RWPE2 (cell line): Measurements from ENCODE around the gene TP73.

Experiments
- ATAC-seq: fragments of 200-7000 bp; cut with Tn5 transposase; 3 replicates; pipeline ENCODE4 v1.9.1; 2021; ENCODE audit warnings: low read depth
- DNase-seq: peaks from one replicate; pipeline ENCODE4 v3.0.0-alpha.2; 2020; ENCODE audit warnings: low spot score
- H3K27ac ChIP-seq: fragments of 450-650 bp; 2 replicates; pipeline ENCODE4 v1.5.1; 2017; ENCODE audit warnings: mild to moderate bottlenecking; ENCODE audit not compliant: poor library complexity, severe bottlenecking
- H3K27me3 ChIP-seq: fragments of 250-450 bp; sonication (Bioruptor Pico); 2 replicates; pipeline ENCODE4 v1.5.1; 2021; ENCODE audit warnings: mild to moderate bottlenecking, moderate library complexity; ENCODE audit not compliant: insufficient read depth, poor library complexity, severe bottlenecking
- H3K36me3 ChIP-seq: fragments of 250-450 bp; sonication (Bioruptor Pico); 2 replicates; pipeline ENCODE4 v1.5.1; 2020; ENCODE audit warnings: low read depth, mild to moderate bottlenecking, moderate library complexity
- H3K4me1 ChIP-seq: fragments of 250-450 bp; sonication (Bioruptor Pico); 2 replicates; pipeline ENCODE4 v1.5.1; 2021; ENCODE audit warnings: mild to moderate bottlenecking, moderate library complexity; ENCODE audit not compliant: insufficient read depth, poor library complexity, severe bottlenecking
- H3K4me3 ChIP-seq: fragments of 250-450 bp; sonication (Bioruptor Pico); 2 replicates; pipeline ENCODE4 v1.5.1; 2021; ENCODE audit warnings: mild to moderate bottlenecking, moderate library complexity; ENCODE audit not compliant: severe bottlenecking
- H3K9me3 ChIP-seq: fragments of 250-450 bp; sonication (Bioruptor Pico); 2 replicates; pipeline ENCODE4 v1.5.1; 2021; ENCODE audit warnings: mild to moderate bottlenecking, moderate library complexity; ENCODE audit not compliant: severe bottlenecking
- TF ChIP-seq, protein P1 (sequence below): fragments of 450-650 bp; IDR thresholded peaks from one replicate; pipeline ENCODE4 v1.5.1; 2017; ENCODE audit warnings: mild to moderate bottlenecking, moderate library complexity; ENCODE audit not compliant: poor library complexity, severe bottlenecking

TP73 gene

DNA sequence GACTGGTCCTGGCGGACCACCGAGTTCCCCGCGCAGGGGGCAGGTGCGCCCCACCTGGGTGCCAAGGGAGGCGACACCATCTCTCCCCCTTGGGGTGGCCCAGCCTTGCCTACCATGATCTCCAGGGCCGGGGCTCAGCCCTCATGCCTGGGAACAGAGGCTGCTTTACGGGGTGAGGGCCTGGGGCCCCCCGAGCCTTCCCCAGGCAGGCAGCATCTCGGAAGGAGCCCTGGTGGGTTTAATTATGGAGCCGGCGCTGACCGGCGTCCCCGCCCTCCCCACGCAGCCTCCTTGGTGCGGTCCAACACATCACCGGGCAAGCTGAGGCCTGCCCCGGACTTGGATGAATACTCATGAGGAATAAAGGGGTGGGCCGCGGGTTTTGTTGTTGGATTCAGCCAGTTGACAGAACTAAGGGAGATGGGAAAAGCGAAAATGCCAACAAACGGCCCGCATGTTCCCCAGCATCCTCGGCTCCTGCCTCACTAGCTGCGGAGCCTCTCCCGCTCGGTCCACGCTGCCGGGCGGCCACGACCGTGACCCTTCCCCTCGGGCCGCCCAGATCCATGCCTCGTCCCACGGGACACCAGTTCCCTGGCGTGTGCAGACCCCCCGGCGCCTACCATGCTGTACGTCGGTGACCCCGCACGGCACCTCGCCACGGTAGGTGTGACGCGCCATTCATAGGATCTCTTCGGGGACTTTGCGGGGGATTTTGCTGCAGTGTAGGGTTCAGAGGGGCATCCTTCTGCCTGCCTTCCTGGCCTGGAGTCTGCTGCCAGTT lies 38.2 kb downstream of the TP73 start:
- Histone ChIP-seq H3K27ac (no peak overlapping the region), H3K9me3 (no peaks in the 10 kb centered on the region), H3K4me3 (peak overlapping the region; percentile 4), H3K27me3 (no peaks in the 10 kb centered on the region), H3K36me3 (no peaks in the 10 kb centered on the region), H3K4me1 (peaks cover 10% of the 10 kb centered on the region)
- peak; percentile 90 for DNase-seq
- TF ChIP-seq, protein P1, sequence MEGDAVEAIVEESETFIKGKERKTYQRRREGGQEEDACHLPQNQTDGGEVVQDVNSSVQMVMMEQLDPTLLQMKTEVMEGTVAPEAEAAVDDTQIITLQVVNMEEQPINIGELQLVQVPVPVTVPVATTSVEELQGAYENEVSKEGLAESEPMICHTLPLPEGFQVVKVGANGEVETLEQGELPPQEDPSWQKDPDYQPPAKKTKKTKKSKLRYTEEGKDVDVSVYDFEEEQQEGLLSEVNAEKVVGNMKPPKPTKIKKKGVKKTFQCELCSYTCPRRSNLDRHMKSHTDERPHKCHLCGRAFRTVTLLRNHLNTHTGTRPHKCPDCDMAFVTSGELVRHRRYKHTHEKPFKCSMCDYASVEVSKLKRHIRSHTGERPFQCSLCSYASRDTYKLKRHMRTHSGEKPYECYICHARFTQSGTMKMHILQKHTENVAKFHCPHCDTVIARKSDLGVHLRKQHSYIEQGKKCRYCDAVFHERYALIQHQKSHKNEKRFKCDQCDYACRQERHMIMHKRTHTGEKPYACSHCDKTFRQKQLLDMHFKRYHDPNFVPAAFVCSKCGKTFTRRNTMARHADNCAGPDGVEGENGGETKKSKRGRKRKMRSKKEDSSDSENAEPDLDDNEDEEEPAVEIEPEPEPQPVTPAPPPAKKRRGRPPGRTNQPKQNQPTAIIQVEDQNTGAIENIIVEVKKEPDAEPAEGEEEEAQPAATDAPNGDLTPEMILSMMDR = no peak
- ATAC-seq = peak; percentile 90

DNA sequence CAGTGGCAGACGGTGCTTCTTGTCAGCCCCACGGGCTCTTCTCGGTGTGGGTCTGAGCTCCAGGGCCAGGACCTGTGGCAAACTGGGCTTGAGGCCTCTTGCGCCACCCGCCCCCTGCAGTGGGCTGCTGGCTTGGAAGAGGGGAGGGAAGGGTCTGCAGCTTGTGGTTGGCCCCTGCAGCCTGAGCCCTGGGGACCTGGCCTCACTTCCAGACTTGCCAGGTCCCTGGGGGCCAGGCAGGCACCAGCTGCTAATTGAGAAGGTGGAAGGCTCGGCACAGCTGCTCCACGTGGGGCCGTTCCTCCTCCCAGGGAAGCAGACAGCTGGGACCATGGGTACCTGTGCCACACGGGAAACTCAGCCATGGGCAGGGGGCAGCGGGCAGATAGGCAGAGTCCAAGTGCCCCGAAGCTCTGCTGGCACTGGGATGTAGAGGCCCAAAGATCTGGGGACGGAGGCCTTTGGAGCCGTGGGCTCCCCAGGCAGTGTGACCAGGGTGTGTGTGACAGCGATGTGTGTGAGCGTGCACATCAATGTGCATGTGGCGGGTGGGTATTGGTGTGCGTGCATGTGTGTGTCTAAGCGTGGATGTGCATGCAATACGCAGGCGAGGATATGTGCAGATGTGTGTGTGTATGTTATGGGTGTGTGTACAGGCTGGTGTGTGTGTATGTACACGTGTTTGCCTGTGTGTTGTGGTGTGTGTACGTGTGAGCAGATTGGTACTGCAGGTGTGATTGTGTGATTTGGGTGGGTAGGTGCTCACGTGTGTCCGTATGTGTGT lies 39.3 kb downstream of the TP73 start:
- Histone ChIP-seq H3K9me3 (no peaks in the 10 kb centered on the region), H3K4me1 (peaks cover 10% of the 10 kb centered on the region), H3K27ac (no peak overlapping the region), H3K4me3 (no peak overlapping the region), H3K36me3 (no peaks in the 10 kb centered on the region), H3K27me3 (no peaks in the 10 kb centered on the region)
- ATAC-seq (no peak), DNase-seq (no peak)
- TF ChIP-seq, protein P1 = no peak

DNA sequence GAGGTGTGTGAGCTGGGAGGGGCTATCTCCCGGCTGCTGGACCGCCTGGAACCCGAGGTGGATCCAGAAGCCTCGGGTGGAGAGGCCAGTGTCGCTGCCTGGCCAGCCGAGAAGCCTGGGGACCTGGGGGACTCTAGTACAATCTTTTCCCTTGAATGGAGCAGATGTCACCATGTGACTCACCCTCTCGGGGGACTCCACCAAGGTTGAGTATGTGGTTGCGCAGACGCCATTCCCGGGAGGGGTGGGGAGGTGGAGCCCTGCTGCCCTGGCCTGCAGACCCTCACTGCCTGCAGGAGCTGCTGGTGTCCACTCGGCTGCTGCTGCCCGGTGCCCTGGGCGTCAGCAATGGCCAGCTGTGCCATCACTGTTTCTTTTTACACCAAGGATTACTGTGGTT lies 40.3 kb downstream of the TP73 start:
- DNase-seq (no peak), ATAC-seq (no peak)
- Histone ChIP-seq H3K36me3 (no peaks in the 10 kb centered on the region), H3K4me1 (peaks cover 10% of the 10 kb centered on the region), H3K4me3 (no peak overlapping the region), H3K27ac (no peak overlapping the region), H3K27me3 (no peaks in the 10 kb centered on the region), H3K9me3 (no peaks in the 10 kb centered on the region)
- TF ChIP-seq, protein P1 = no peak

DNA sequence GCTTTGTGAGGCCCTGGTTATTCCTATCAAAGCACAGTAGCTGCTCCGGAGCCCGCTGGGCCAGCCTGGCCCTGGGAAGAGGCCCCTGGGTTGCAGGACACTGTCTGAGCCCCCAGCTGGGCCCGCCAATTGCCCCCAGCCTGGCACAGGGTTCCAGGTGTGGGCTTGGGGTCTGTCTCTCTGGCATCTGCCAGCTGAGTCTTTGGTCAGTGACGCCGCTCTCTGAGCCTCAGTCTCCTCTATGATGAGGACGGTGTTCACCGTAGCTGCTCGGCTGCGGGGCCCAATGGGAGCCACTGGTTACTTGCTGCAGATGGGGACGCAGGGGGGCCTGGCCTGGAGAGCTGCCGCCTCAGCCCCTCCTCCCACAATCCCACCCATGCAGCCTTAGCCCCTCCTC lies 41.0 kb downstream of the TP73 start:
- H3K27ac ChIP-seq = no peak overlapping the region
- ATAC-seq = no peak
- no peaks in the 10 kb centered on the region for H3K36me3 ChIP-seq
- no peaks in the 10 kb centered on the region for H3K27me3 ChIP-seq
- H3K4me3 ChIP-seq = no peak overlapping the region
- TF ChIP-seq, protein P1 = no peak
- no peak for DNase-seq
- H3K9me3 ChIP-seq = no peaks in the 10 kb centered on the region
- H3K4me1 ChIP-seq = peaks cover 10% of the 10 kb centered on the region
